Activated CD8-positive, alpha-beta memory T cell treated with anti-CD3 and anti-CD28 coated beads for 4 hours (primary cell): ENCODE measurements around the gene ABTB2.

Experiments used
- DNase-seq, 2 donors: peaks; one replicate each; pipeline ENCODE4 v3.0.0-alpha.2; 2020; ENCODE audit warnings: low read depth in 2 of 2

The ABTB2 gene

GRCh38 chr11:34341931-34342533 is 15.8 kb downstream of the ABTB2 start:
- DNase-seq = no peak

GRCh38 chr11:34341096-34341495 is 16.7 kb downstream of the ABTB2 start:
- no peak for DNase-seq

GRCh38 chr11:34340653-34341052 is 17.2 kb downstream of the ABTB2 start:
- no peak for DNase-seq

GRCh38 chr11:34339149-34340064 is 18.4 kb downstream of the ABTB2 start:
- DNase-seq = no peak

- DNase-seq = no peak
Observed at GRCh38 chr11:34337016-34337415, 20.8 kb downstream of the ABTB2 start.

GRCh38 chr11:34335801-34336200 is 22.0 kb downstream of the ABTB2 start:
- no peak for DNase-seq

- DNase-seq = no peak
Observed at GRCh38 chr11:34335331-34335730, 22.5 kb downstream of the ABTB2 start.

- DNase-seq = no peak
Observed at GRCh38 chr11:34333787-34334186, 24.0 kb downstream of the ABTB2 start.

- DNase-seq = no peak
Observed at GRCh38 chr11:34332524-34332923, 25.3 kb downstream of the ABTB2 start.

- DNase-seq = no peak
Observed at GRCh38 chr11:34331736-34332135, 26.1 kb downstream of the ABTB2 start.

GRCh38 chr11:34331329-34331728 is 26.5 kb downstream of the ABTB2 start:
- DNase-seq = no peak

- no peak for DNase-seq
Observed at GRCh38 chr11:34330653-34331052, 27.2 kb downstream of the ABTB2 start.

- no peak for DNase-seq
Observed at GRCh38 chr11:34329876-34330275, 27.9 kb downstream of the ABTB2 start.

GRCh38 chr11:34328632-34328910 is 29.2 kb downstream of the ABTB2 start:
- no peak for DNase-seq

- DNase-seq = no peak
Observed at GRCh38 chr11:34327804-34328631, 29.8 kb downstream of the ABTB2 start.

- DNase-seq = no peak
Observed at GRCh38 chr11:34324466-34324865, 33.3 kb downstream of the ABTB2 start.

GRCh38 chr11:34323601-34324000 is 34.2 kb downstream of the ABTB2 start:
- no peak for DNase-seq

- no peak for DNase-seq
Observed at GRCh38 chr11:34318111-34319037, 39.4 kb downstream of the ABTB2 start.

GRCh38 chr11:34317666-34318065 is 40.1 kb downstream of the ABTB2 start:
- no peak for DNase-seq

- no peak for DNase-seq
Observed at GRCh38 chr11:34317036-34317360, 40.8 kb downstream of the ABTB2 start.

- DNase-seq = no peak
Observed at GRCh38 chr11:34316347-34317035, 41.3 kb downstream of the ABTB2 start.
